Loucy (cell line): Measurements from ENCODE around the gene TNS3.

ENCODE experiments used
- H2AFZ ChIP-seq: fragments of 200-600 bp; sonication (generic); 2 replicates; pipeline ENCODE4 v1.6.0; 2016; ENCODE audit warnings: antibody characterized with exemption, mild to moderate bottlenecking, low read length, moderate library complexity
- H3F3A ChIP-seq: fragments of 200-600 bp; 2 replicates; pipeline ENCODE4 v1.6.0; 2016; ENCODE audit warnings: antibody characterized with exemption, low read depth, mild to moderate bottlenecking
- H3K27me3 ChIP-seq: fragments of 200-600 bp; sonication (generic); 2 replicates; pipeline ENCODE4 v1.6.1; 2014; ENCODE audit warnings: low read length, mild to moderate bottlenecking; ENCODE audit not compliant: insufficient read depth, poor library complexity, severe bottlenecking
- H3K36me3 ChIP-seq: fragments of 200-600 bp; sonication (generic); 2 replicates; pipeline ENCODE4 v1.6.1; 2016; ENCODE audit warnings: low read length; ENCODE audit not compliant: insufficient read depth
- H3K4me1 ChIP-seq: fragments of 200-600 bp; sonication (generic); 2 replicates; pipeline ENCODE4 v1.5.1; 2014; ENCODE audit warnings: low read length, mild to moderate bottlenecking; ENCODE audit not compliant: insufficient read depth, poor library complexity, severe bottlenecking
- H3K4me2 ChIP-seq: fragments of 200-600 bp; sonication (generic); 2 replicates; pipeline ENCODE4 v1.6.0; 2014; ENCODE audit warnings: antibody characterized with exemption, low read length, low read depth, mild to moderate bottlenecking; ENCODE audit not compliant: poor library complexity, severe bottlenecking
- H3K4me3 ChIP-seq: fragments of 200-600 bp; sonication (generic); 2 replicates; pipeline ENCODE4 v1.5.1; 2014; ENCODE audit warnings: low read length, mild to moderate bottlenecking, mixed read lengths; ENCODE audit not compliant: poor library complexity, severe bottlenecking
- H3K79me2 ChIP-seq: fragments of 200-600 bp; sonication (generic); 2 replicates; pipeline ENCODE4 v1.6.1; 2014; ENCODE audit warnings: low read length; ENCODE audit not compliant: insufficient read depth
- H3K9ac ChIP-seq: fragments of 200-600 bp; sonication (generic); 2 replicates; pipeline ENCODE4 v1.6.0; 2014; ENCODE audit warnings: mild to moderate bottlenecking, low read depth, low read length, moderate library complexity; ENCODE audit not compliant: poor library complexity, severe bottlenecking
- H3K9me2 ChIP-seq: fragments of 200-600 bp; sonication (generic); replicated peaks from 2 replicates; pipeline ENCODE4 v1.6.1; 2016; ENCODE audit warnings: low read depth, low read length, mixed read lengths
- H3K9me3 ChIP-seq: fragments of 200-600 bp; sonication (generic); 2 replicates; pipeline ENCODE4 v1.6.1; 2014; ENCODE audit warnings: mild to moderate bottlenecking, antibody characterized with exemption, low read length, low read depth; ENCODE audit not compliant: insufficient read depth
- H4K20me1 ChIP-seq: fragments of 200-600 bp; sonication (generic); 2 replicates; pipeline ENCODE4 v1.6.0; 2014; ENCODE audit warnings: antibody characterized with exemption, low read length, mild to moderate bottlenecking; ENCODE audit not compliant: insufficient read depth, poor library complexity, severe bottlenecking
- EZH2phosphoT487 ChIP-seq: fragments of 200-600 bp; IDR thresholded peaks from 2 replicates; pipeline ENCODE4 v1.6.1; 2018; ENCODE audit warnings: antibody characterized with exemption, mild to moderate bottlenecking, moderate library complexity, borderline replicate concordance
- TF ChIP-seq, protein P1 (sequence below): fragments of 200-600 bp; sonication (generic); conservative IDR thresholded peaks from 2 replicates; pipeline ENCODE4 v1.5.1; 2014; ENCODE audit warnings: mild to moderate bottlenecking, antibody characterized with exemption, low read length

TNS3 gene

DNA sequence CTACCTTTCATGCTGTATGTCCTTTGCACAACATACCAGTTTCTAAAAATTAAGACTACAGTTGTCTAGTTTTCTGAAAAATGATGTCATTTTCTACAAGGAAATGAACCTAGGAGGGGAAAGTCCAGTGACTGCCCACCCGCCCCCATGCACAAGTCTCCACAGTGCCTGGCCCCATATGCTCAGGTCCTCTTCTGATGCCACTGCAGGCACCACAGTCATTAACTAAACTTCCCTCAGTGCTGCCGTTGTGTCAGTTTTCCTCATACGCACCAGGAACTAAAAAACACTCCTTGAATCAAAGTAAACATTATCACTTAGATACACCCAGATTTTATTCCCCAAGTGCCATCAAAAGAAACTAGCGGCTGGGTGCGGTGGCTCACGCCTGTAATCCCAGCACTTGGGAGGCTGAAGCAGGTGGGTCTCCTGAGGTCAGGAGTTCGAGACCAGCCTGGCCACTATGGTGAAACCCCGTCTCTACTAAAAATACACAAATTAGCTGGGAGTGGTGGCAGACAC is 6.9 kb upstream of the TNS3 start:
- TF ChIP-seq EZH2phosphoT487: no peak
- TF ChIP-seq, protein P1, sequence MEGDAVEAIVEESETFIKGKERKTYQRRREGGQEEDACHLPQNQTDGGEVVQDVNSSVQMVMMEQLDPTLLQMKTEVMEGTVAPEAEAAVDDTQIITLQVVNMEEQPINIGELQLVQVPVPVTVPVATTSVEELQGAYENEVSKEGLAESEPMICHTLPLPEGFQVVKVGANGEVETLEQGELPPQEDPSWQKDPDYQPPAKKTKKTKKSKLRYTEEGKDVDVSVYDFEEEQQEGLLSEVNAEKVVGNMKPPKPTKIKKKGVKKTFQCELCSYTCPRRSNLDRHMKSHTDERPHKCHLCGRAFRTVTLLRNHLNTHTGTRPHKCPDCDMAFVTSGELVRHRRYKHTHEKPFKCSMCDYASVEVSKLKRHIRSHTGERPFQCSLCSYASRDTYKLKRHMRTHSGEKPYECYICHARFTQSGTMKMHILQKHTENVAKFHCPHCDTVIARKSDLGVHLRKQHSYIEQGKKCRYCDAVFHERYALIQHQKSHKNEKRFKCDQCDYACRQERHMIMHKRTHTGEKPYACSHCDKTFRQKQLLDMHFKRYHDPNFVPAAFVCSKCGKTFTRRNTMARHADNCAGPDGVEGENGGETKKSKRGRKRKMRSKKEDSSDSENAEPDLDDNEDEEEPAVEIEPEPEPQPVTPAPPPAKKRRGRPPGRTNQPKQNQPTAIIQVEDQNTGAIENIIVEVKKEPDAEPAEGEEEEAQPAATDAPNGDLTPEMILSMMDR: no peak
- Histone ChIP-seq H3K79me2 (no peaks in the 10 kb centered on the region), H3F3A (no peaks in the 10 kb centered on the region), H3K27me3 (no peaks in the 10 kb centered on the region), H3K4me2 (no peak overlapping the region), H3K9me3 (no peaks in the 10 kb centered on the region; the same call in 1 of the 2 replicates), H2AFZ (no peak overlapping the region), H3K9ac (no peak overlapping the region), H3K9me2 (no peaks in the 10 kb centered on the region), H3K4me1 (no peaks in the 10 kb centered on the region), H3K36me3 (no peaks in the 10 kb centered on the region), H3K4me3 (no peak overlapping the region), H4K20me1 (no peaks in the 10 kb centered on the region)

DNA sequence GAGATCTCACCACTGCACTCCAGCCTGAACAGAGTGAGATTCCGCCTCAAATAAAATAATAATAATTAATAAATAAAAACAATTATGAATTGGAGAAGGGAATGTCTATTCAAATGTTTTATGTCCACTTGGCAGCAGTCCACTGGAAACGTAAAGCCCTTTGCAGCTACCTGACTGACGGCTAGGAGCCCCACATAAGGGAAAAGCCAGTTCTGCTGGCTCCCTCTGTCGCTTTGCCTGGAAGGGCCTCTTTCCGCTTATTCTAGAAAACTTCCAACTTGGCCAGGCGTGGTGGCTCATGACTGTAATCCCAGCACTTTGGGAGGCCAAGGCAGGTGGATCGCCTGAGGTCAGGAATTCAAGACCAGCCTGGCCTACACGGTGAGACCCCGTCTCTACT is 6.1 kb upstream of the TNS3 start:
- no peaks in the 10 kb centered on the region for H3K36me3 ChIP-seq
- H3K9me3 ChIP-seq: no peaks in the 10 kb centered on the region; the same call in 1 of the 2 replicates
- no peak overlapping the region for H3K4me3 ChIP-seq
- H3K4me1 ChIP-seq: no peaks in the 10 kb centered on the region
- H3K4me2 ChIP-seq: no peak overlapping the region
- no peak overlapping the region for H2AFZ ChIP-seq
- H3K27me3 ChIP-seq: no peaks in the 10 kb centered on the region
- H3K9ac ChIP-seq: no peak overlapping the region
- no peaks in the 10 kb centered on the region for H3K79me2 ChIP-seq
- TF ChIP-seq EZH2phosphoT487: no peak
- TF ChIP-seq, protein P1: no peak
- no peaks in the 10 kb centered on the region for H4K20me1 ChIP-seq
- H3K9me2 ChIP-seq: no peaks in the 10 kb centered on the region
- H3F3A ChIP-seq: no peaks in the 10 kb centered on the region

DNA sequence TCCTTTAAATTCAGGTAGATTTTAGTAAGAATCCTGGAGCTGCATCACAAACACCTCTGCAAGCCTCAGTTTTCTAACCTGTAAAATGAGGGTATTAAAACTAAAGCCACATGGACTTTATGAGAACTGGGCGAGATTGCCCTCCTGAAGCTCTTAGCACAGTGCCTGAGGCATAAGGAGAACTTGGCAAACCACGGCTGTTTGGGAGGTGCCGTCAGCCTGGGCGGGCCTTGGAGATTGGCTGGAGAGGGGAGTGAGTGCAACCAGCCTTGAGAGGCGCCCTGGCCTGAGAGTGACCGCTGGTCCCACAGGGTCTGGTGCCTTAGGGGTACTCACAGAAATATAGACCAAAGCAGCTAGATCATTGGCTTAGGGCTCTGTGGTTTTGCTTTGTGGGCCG is 5.4 kb upstream of the TNS3 start:
- H3F3A ChIP-seq: no peaks in the 10 kb centered on the region
- H3K27me3 ChIP-seq: no peaks in the 10 kb centered on the region

More for the DNA sequence above, 5.4 kb upstream of the TNS3 start:
- no peak for TF ChIP-seq EZH2phosphoT487
- TF ChIP-seq, protein P1: no peak
- Histone ChIP-seq H4K20me1 (no peaks in the 10 kb centered on the region), H3K4me2 (no peak overlapping the region), H3K9ac (no peak overlapping the region), H3K4me3 (no peak overlapping the region), H3K36me3 (no peaks in the 10 kb centered on the region), H3K4me1 (no peaks in the 10 kb centered on the region), H3K9me2 (no peaks in the 10 kb centered on the region), H2AFZ (no peak overlapping the region), H3K9me3 (no peaks in the 10 kb centered on the region; the same call in 1 of the 2 replicates), H3K79me2 (no peaks in the 10 kb centered on the region)
